Measurements from ENCODE around the gene XPNPEP2. TPM values are rescaled to one million over a fixed set of nuclear protein-coding genes. Genes with fewer than 3 reads are reported as not detected.

The XPNPEP2 gene
- total and polyA plus RNA-seq, 9 of the 15 experiments (the other 6 are each of a cell fraction or from before 2014, with no cell fraction given), result 0.03 to 0.19 (median 0.09) TPM; not detected in 5

- Histone ChIP-seq H3K4me1 (replicated peaks in 1 of 2; ENCODE audit: control insufficient read depth in 2 of 2, insufficient read depth in 2 of 2, low read length in 2 of 2) (peaks cover 0 to 6% of the 10 kb centered on the region in 2 experiments; a peak in 2 of 5 replicates), H3K36me3 (ENCODE audit: control insufficient read depth, insufficient read depth, low read length) (no peaks in the 10 kb centered on the region), H3K9ac (ENCODE audit: insufficient read depth in 1 of 2, low read depth in 2 of 2, low read length in 2 of 2) (no peak overlapping the region), H2AFZ (ENCODE audit: low read depth, low read length) (no peak overlapping the region), H3K79me2 (ENCODE audit: control insufficient read depth, insufficient read depth, low read length) (no peaks in the 10 kb centered on the region), H3K9me3 (replicated peaks; ENCODE audit: control insufficient read depth, insufficient read depth, low read depth, low read length) (no peaks in the 10 kb centered on the region), H3K27ac (ENCODE audit: extremely low read depth, low read depth, low read length) (no peak overlapping the region), H3K9me1 (ENCODE audit: control insufficient read depth, insufficient read depth, low read length) (no peaks in the 10 kb centered on the region), H3K4me3 (no peak overlapping the region), H3K27me3 (ENCODE audit: control insufficient read depth in 2 of 2, insufficient read depth in 2 of 2, low read length in 2 of 2) (peaks cover 0 to 4% of the 10 kb centered on the region in 2 experiments; a peak in 2 of 5 replicates), H3K4me2 (ENCODE audit: insufficient read depth, low read length) (no peak overlapping the region), H4K20me1 (replicated peaks; ENCODE audit: control insufficient read depth, insufficient read depth, low read length) (no peaks in the 10 kb centered on the region)
- ChIA-PET CTCF (ENCODE audit: low intra/inter-chr PET ratio) (interaction anchor here (0.6 to 3.4 kb wide), 6 partner anchors 88 to 125 kb away, joined by 3 to 31 read pairs (median 4); no protein-coding TSS in a partner anchor), POLR2A (interaction anchor here (0.6 to 1.2 kb wide), 5 partner anchors 10 to 176 kb away, joined by 3 to 7 read pairs (median 3); partner anchors contain the start of gene XPNPEP2)
- ATAC-seq (peak; percentile 91), FAIRE-seq (peak; percentile 51), DNase-seq (ENCODE audit: extremely low read depth in 1 of 4, low spot score in 3 of 4) (peak; percentile 38 to 61 (median 48))
- intact Hi-C loops (cut with micrococcal nuclease), result loop anchor here (1.0 to 5.0 kb wide), 3 partner anchors 69 to 119 kb away; no protein-coding TSS in a partner anchor
- WGBS (ENCODE audit: insufficient coverage, low coverage, missing lambda C conversion rate), result 19% methylated on average over 4 of the region's 4 CpGs
- in situ Hi-C loops (cut with MboI), result loop anchor here (5.0 kb wide), 1 partner anchor 119 kb away; no protein-coding TSS in a partner anchor
- BruUV-seq (replicated peaks), result no TSS peak
- peak; percentile 72 to 80 (median 74) for TF ChIP-seq CTCF (IDR thresholded peaks at IDR 0.05 in 2 of 3, conservative IDR thresholded peaks at IDR 0.05 in 1 of 3; ENCODE audit: insufficient read depth in 2 of 3, low read depth in 1 of 3, low read length in 3 of 3)
- no peak for TF ChIP-seq SETDB1 (IDR thresholded peaks at IDR 0.05; ENCODE audit: low read length)
- no peak for TF ChIP-seq HEY1 (CRISPR knock-in tag; IDR thresholded peaks at IDR 0.05; ENCODE audit: borderline replicate concordance)
- no peak for TF ChIP-seq CAMTA2 (CRISPR knock-in tag; conservative IDR thresholded peaks at IDR 0.05)
- TF ChIP-seq TBL1XR1 (IDR thresholded peaks at IDR 0.05; ENCODE audit: low read length in 2 of 2), result no peak
- no peak for TF ChIP-seq PHB (CRISPR knock-in tag; IDR thresholded peaks at IDR 0.05)
- TF ChIP-seq AFF4 (CRISPR knock-in tag; IDR thresholded peaks at IDR 0.05), result no peak
- peak; percentile 64; the same call in 1 of the 2 replicates for TF ChIP-seq CC2D1A (IDR thresholded peaks at IDR 0.05)
- TF ChIP-seq C11orf30 (IDR thresholded peaks at IDR 0.05; ENCODE audit: low read depth), result peak; percentile 28; the same call in 1 of the 2 replicates
- no peak for TF ChIP-seq CHD4 (IDR thresholded peaks at IDR 0.05; ENCODE audit: insufficient read depth, insufficient replicate concordance, low read depth, low read length, poor library complexity, severe bottlenecking)
- TF ChIP-seq FOXK2 (conservative IDR thresholded peaks at IDR 0.05 in 1 of 2, IDR thresholded peaks at IDR 0.05 in 1 of 2; ENCODE audit: low read depth in 2 of 2), result no peak
- peak; percentile 55; the same call in 1 of the 2 replicates for TF ChIP-seq DEAF1 (CRISPR knock-in tag; IDR thresholded peaks at IDR 0.05)
- no peak for TF ChIP-seq LCOR (CRISPR knock-in tag; IDR thresholded peaks at IDR 0.05)
- no peak for TF ChIP-seq ZBED1 (IDR thresholded peaks at IDR 0.05)
These were observed 12.3 kb upstream of the XPNPEP2 start for GRCh38 chrX:129726307-129727111.

Measured in K562 (cell line).